WERI-Rb-1 (cell line): Measurements from ENCODE around the gene TSPAN18.

ENCODE experiments used
- DNase-seq: peaks from one replicate; pipeline ENCODE4 v3.0.0-alpha.2; 2020
- H3K27ac ChIP-seq: fragments of 250-450 bp; sonication (Bioruptor Pico); 2 replicates; pipeline ENCODE4 v1.5.1; 2020; ENCODE audit warnings: mild to moderate bottlenecking, moderate library complexity
- H3K27me3 ChIP-seq: fragments of 250-450 bp; sonication (Bioruptor Pico); 2 replicates; pipeline ENCODE4 v1.5.1; 2021; ENCODE audit warnings: mild to moderate bottlenecking, low read depth, moderate library complexity; ENCODE audit not compliant: insufficient read depth, severe bottlenecking
- H3K36me3 ChIP-seq: fragments of 250-450 bp; sonication (Bioruptor Pico); 2 replicates; pipeline ENCODE4 v1.5.1; 2020; ENCODE audit warnings: mild to moderate bottlenecking, moderate library complexity
- H3K4me3 ChIP-seq: 2 replicates; pipeline ENCODE4 v1.5.1; 2011; ENCODE audit warnings: low read depth, mild to moderate bottlenecking, control low read depth, low read length
- H3K9me3 ChIP-seq: fragments of 250-450 bp; sonication (Bioruptor Pico); 2 replicates; pipeline ENCODE4 v1.5.1; 2021; ENCODE audit warnings: mild to moderate bottlenecking, moderate library complexity; ENCODE audit not compliant: severe bottlenecking
- TF ChIP-seq, protein P1 (sequence below): IDR thresholded peaks from 2 replicates; pipeline ENCODE4 v1.5.1; 2011; ENCODE audit warnings: low read depth, mild to moderate bottlenecking, control low read depth, inconsistent platforms, low read length

Gene TSPAN18

DNA sequence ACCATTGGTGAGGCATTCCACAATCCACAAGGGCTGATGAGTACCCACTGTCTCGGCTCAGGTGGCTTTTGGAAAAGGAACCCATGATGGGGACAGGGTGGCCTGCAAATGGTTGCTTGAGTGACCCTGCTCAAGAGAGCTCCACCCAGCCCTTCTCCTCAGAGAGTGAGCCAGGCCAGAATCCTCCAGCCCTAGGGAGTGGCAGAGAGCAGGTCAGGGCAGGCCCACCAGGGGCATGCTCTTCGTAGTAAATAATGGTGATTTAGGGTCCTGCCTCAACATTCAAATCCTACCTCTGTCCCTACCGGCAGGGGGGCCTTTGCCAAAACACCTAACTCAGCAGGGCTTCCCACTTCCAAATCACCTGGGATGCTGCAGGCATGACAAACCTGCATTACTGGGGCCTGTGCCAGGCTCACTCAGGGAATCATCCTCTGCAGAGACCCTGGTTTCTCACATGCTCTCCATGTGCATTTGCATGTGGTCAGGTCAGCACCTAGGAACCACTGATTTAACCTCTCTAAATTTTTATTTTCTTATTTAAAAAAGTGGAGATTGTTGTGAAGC lies 241.3 kb downstream of the TSPAN18 start:
- no peak overlapping the region for H3K27ac ChIP-seq
- H3K36me3 ChIP-seq, result no peaks in the 10 kb centered on the region
- no peak for DNase-seq
- no peaks in the 10 kb centered on the region for H3K27me3 ChIP-seq
- no peaks in the 10 kb centered on the region for H3K9me3 ChIP-seq
- no peak overlapping the region for H3K4me3 ChIP-seq
- TF ChIP-seq, protein P1, sequence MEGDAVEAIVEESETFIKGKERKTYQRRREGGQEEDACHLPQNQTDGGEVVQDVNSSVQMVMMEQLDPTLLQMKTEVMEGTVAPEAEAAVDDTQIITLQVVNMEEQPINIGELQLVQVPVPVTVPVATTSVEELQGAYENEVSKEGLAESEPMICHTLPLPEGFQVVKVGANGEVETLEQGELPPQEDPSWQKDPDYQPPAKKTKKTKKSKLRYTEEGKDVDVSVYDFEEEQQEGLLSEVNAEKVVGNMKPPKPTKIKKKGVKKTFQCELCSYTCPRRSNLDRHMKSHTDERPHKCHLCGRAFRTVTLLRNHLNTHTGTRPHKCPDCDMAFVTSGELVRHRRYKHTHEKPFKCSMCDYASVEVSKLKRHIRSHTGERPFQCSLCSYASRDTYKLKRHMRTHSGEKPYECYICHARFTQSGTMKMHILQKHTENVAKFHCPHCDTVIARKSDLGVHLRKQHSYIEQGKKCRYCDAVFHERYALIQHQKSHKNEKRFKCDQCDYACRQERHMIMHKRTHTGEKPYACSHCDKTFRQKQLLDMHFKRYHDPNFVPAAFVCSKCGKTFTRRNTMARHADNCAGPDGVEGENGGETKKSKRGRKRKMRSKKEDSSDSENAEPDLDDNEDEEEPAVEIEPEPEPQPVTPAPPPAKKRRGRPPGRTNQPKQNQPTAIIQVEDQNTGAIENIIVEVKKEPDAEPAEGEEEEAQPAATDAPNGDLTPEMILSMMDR, result no peak

DNA sequence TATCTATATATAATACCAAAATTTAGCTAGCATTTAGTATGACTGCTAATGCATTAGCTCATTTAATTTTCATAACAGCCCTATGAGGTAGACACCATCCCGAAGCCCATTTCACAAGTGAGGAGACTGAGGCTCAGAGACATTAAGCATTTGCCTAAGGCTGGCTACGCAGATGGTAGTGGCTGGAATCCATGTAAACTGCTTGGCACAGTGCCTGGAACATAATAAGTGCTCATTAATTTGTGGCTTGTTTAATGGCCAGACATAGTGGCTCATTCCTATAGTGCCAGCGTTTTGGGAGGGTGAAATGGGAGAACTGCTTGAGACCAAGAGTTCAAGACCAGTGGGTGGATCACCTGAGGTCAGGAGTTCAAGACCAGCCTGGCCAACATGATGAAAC lies 241.7 kb downstream of the TSPAN18 start:
- no peaks in the 10 kb centered on the region for H3K36me3 ChIP-seq
- TF ChIP-seq, protein P1, result no peak

DNA sequence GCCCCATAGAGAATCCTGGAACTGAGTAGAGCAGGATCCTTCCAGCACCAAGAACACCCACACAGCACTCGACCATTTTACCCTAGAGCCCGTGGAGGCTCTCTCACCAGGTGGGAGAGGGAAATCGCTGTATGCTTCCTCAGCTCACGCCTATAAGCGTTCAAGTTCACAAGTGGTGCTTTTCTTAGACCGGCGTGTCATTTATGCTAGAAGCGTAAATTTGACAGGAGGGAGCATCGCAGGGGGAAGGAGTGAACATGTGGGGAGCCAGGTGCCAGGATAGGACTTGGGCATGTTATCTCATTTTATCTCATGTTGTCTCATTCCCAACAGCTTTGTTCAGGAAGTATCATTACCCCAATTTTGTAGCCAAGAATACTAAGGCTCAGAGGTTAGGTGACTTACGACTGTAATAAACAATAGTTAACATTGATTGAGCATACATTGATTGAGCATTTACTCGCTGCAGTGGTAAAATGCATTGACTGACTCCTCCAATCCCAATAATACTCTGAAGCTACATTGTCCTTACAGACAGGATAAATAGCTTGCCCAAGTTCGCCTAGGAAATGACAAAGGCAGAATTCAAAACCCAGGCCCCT lies 243.0 kb downstream of the TSPAN18 start:
- TF ChIP-seq, protein P1, result no peak
- H3K9me3 ChIP-seq, result no peaks in the 10 kb centered on the region
- no peak overlapping the region for H3K27ac ChIP-seq
- H3K27me3 ChIP-seq, result no peaks in the 10 kb centered on the region
- no peak for DNase-seq
- no peaks in the 10 kb centered on the region for H3K36me3 ChIP-seq
- H3K4me3 ChIP-seq, result no peak overlapping the region

More for the DNA sequence above, 241.7 kb downstream of the TSPAN18 start:
- Histone ChIP-seq H3K4me3 (no peak overlapping the region), H3K27ac (no peak overlapping the region), H3K27me3 (no peaks in the 10 kb centered on the region), H3K9me3 (no peaks in the 10 kb centered on the region)
- DNase-seq, result no peak

GRCh38 chr11:44970293-44970692 lies 243.5 kb downstream of the TSPAN18 start:
- Histone ChIP-seq H3K27me3 (no peaks in the 10 kb centered on the region), H3K4me3 (no peak overlapping the region), H3K9me3 (no peaks in the 10 kb centered on the region), H3K36me3 (no peaks in the 10 kb centered on the region), H3K27ac (no peak overlapping the region)
- no peak for DNase-seq
- TF ChIP-seq, protein P1, result no peak

DNA sequence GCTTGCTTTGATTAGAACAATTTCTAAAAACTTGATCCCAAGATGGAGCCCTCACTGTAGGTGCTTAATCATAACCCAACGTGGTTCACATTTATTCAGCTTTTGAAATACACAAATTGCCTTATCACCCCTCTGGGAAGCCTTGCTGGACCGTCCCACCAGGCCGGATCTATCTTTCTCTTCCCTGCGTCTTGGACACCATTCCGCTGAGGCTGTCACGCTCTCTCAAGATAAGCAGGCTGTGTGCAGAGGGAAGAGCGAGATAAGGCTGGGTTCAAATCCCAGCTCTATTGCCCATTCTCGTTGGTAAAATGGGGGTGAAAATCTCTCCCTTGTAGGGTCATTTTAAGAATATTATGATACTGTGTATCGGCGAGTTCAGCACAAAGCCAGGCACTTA lies 244.4 kb downstream of the TSPAN18 start:
- Histone ChIP-seq H3K9me3 (no peaks in the 10 kb centered on the region), H3K4me3 (no peak overlapping the region), H3K36me3 (no peaks in the 10 kb centered on the region), H3K27ac (no peak overlapping the region), H3K27me3 (no peaks in the 10 kb centered on the region)
- no peak for DNase-seq
- TF ChIP-seq, protein P1, result no peak
